GM12874 (cell line): Measurements from ENCODE around the gene KCNQ1.
A peak's percentile ranks its signal among the peaks of the same experiment; 100 is the strongest.

Experiments used
- CTCF ChIP-seq: IDR thresholded peaks from 2 replicates; pipeline ENCODE4 v1.5.1; 2011; ENCODE audit warnings: low read depth, mild to moderate bottlenecking, control low read depth, low read length, moderate library complexity; ENCODE audit not compliant: insufficient read depth

The KCNQ1 gene

GRCh38 chr11:2418693-2419360 lies 26.0 kb upstream of the KCNQ1 start:
- no peak for TF ChIP-seq CTCF

- TF ChIP-seq CTCF = peak; percentile 76
Observed at GRCh38 chr11:2419638-2420501, 24.9 kb upstream of the KCNQ1 start.

GRCh38 chr11:2420502-2421225 lies 24.1 kb upstream of the KCNQ1 start:
- TF ChIP-seq CTCF = peak; percentile 93

GRCh38 chr11:2421226-2421994 lies 23.4 kb upstream of the KCNQ1 start:
- TF ChIP-seq CTCF = no peak

- TF ChIP-seq CTCF = no peak
Observed at GRCh38 chr11:2421996-2422395, 22.8 kb upstream of the KCNQ1 start.

- TF ChIP-seq CTCF = no peak
Observed at GRCh38 chr11:2422461-2423156, 22.2 kb upstream of the KCNQ1 start.
